ENCODE data around the gene LOXL4.

The LOXL4 gene

GRCh38 chr10:98294270-98294627, 26.3 kb upstream of the LOXL4 start:
- Histone ChIP-seq H3K27ac (replicated peaks) (no peak overlapping the region), H3K4me3 (replicated peaks; ENCODE audit: insufficient read depth, low read length) (no peak overlapping the region), H3K27me3 (ENCODE audit: insufficient read depth, poor library complexity, severe bottlenecking) (peaks cover 6% of the 10 kb centered on the region)
- no peak for DNase-seq (ENCODE audit: low read depth in 1 of 2, low spot score in 1 of 2)
- TF ChIP-seq GABPA (IDR thresholded peaks at IDR 0.05; ENCODE audit: low read depth) (no peak), SPI1 (IDR thresholded peaks at IDR 0.05; ENCODE audit: borderline replicate concordance, low read depth) (no peak), CTCF (IDR thresholded peaks at IDR 0.05; ENCODE audit: insufficient read depth, low read length) (no peak), REST (IDR thresholded peaks at IDR 0.05; ENCODE audit: insufficient replicate concordance, low read depth) (no peak), POLR2AphosphoS5 (IDR thresholded peaks at IDR 0.05; ENCODE audit: low read depth) (no peak)

DNA sequence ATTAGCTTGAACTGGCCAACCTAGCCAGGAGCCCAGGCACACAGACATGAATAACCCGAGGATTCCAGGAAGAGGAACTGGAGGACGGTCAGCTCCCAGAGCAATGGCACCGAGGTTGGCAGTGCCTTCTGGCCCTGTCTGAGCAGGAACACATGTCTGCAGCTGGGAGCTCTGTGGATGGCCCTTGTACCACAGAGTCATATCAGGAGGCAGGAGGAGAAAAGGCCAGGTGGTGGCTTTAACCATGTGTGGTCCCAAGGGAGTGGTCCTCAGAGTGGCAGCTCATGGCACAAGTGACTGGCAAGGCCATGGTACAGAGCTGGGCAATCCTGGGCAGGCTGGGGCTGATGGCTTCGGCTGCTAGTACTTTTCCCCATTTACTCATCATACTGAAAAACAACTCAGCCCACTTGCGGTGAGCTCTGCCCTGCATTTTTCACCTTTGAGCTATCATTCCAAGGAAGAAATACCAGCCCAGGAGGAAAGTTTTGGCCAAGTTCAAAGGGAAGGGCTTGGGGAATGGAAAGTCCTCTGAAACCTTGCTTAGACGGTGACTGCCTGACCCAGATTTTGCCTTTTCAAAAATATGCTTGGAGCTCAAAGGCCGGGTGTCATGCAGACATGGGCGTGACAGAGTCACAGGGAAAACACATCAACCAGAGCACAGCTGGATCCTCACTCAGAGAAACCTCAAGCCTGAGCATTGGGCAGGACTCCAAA, 25.7 kb upstream of the LOXL4 start:
- no peak for DNase-seq (ENCODE audit: low read depth in 1 of 2, low spot score in 1 of 2)
- Histone ChIP-seq H3K27ac (replicated peaks) (no peak overlapping the region), H3K4me3 (replicated peaks; ENCODE audit: insufficient read depth, low read length) (no peak overlapping the region), H3K27me3 (ENCODE audit: insufficient read depth, poor library complexity, severe bottlenecking) (peaks cover 10% of the 10 kb centered on the region)
- no peak for TF ChIP-seq CTCF (IDR thresholded peaks at IDR 0.05; ENCODE audit: insufficient read depth, low read length)
- no peak for TF ChIP-seq POLR2AphosphoS5 (IDR thresholded peaks at IDR 0.05; ENCODE audit: low read depth)
- TF ChIP-seq REST (IDR thresholded peaks at IDR 0.05; ENCODE audit: insufficient replicate concordance, low read depth), result no peak
- TF ChIP-seq SPI1 (IDR thresholded peaks at IDR 0.05; ENCODE audit: borderline replicate concordance, low read depth), result no peak
- TF ChIP-seq GABPA (IDR thresholded peaks at IDR 0.05; ENCODE audit: low read depth), result no peak

DNA sequence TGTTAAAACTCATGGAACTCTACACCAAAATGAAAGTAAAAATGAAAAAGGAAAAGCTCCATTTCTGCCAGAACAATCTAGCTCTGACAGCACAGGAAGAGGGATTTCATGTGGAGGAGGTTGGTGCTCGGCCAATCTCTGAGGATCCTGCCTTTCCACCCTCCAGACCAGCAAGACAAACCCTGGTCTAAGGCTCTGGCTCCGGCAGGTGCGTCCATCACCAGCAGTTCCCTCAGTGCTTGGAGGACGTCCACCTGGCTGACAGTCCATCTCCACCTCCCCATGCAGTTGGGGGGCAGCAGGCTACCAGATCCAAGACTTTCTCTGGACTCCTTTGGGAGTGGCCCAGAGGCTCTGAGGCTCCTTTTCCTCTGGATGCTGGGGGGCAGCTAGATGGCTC, 25.0 kb upstream of the LOXL4 start:
- TF ChIP-seq POLR2AphosphoS5 (IDR thresholded peaks at IDR 0.05; ENCODE audit: low read depth), result no peak
- TF ChIP-seq GABPA (IDR thresholded peaks at IDR 0.05; ENCODE audit: low read depth), result no peak
- TF ChIP-seq SPI1 (IDR thresholded peaks at IDR 0.05; ENCODE audit: borderline replicate concordance, low read depth), result no peak
- TF ChIP-seq REST (IDR thresholded peaks at IDR 0.05; ENCODE audit: insufficient replicate concordance, low read depth), result no peak
- no peak for TF ChIP-seq CTCF (IDR thresholded peaks at IDR 0.05; ENCODE audit: insufficient read depth, low read length)
- Histone ChIP-seq H3K27ac (replicated peaks) (no peak overlapping the region), H3K27me3 (ENCODE audit: insufficient read depth, poor library complexity, severe bottlenecking) (peaks cover 10% of the 10 kb centered on the region), H3K4me3 (replicated peaks; ENCODE audit: insufficient read depth, low read length) (no peak overlapping the region)
- no peak for DNase-seq (ENCODE audit: low read depth in 1 of 2, low spot score in 1 of 2)
